Fibroblast of skin of abdomen (primary cell): ENCODE measurements around the gene DNAH3.
A peak's percentile ranks its signal among the peaks of the same experiment; 100 is the strongest.
"Not testable (repeated sequence)": the region's sequence is repeated elsewhere in the genome, so short reads cannot be mapped to it uniquely, and the experiment has no call there.

Experiments
- DNase-seq: peaks from one replicate; pipeline ENCODE4 v3.0.0-alpha.2; 2013

Gene DNAH3

GRCh38 chr16:21117567-21117966 is 33.1 kb downstream of the DNAH3 start:
- DNase-seq, result no peak

- DNase-seq, result no peak
Measured at GRCh38 chr16:21116148-21116693, 34.4 kb downstream of the DNAH3 start.

GRCh38 chr16:21115551-21115950 is 35.1 kb downstream of the DNAH3 start:
- DNase-seq, result not testable (repeated sequence)

- peak; percentile 59 for DNase-seq
Measured at GRCh38 chr16:21103941-21104860, 46.4 kb downstream of the DNAH3 start.

GRCh38 chr16:21101631-21102420 is 48.8 kb downstream of the DNAH3 start:
- DNase-seq, result peak; percentile 26

- peak; percentile 82 for DNase-seq
Measured at GRCh38 chr16:21100447-21100846, 50.2 kb downstream of the DNAH3 start.

- DNase-seq, result peak; percentile 71
Measured at GRCh38 chr16:21097151-21097550, 53.5 kb downstream of the DNAH3 start.

- DNase-seq, result not testable (repeated sequence)
Measured at GRCh38 chr16:21094719-21095118, 55.9 kb downstream of the DNAH3 start.

GRCh38 chr16:21092951-21093350 is 57.7 kb downstream of the DNAH3 start:
- no peak for DNase-seq

GRCh38 chr16:21088646-21089538 is 61.8 kb downstream of the DNAH3 start:
- peak; percentile 34 for DNase-seq

GRCh38 chr16:21088143-21088542 is 62.5 kb downstream of the DNAH3 start:
- DNase-seq, result no peak

GRCh38 chr16:21084631-21085225 is 65.9 kb downstream of the DNAH3 start:
- DNase-seq, result no peak

GRCh38 chr16:21083729-21084268 is 66.8 kb downstream of the DNAH3 start:
- peak; percentile 47 for DNase-seq

- no peak for DNase-seq
Measured at GRCh38 chr16:21081329-21081728, 69.3 kb downstream of the DNAH3 start.

GRCh38 chr16:21078563-21078962 is 72.1 kb downstream of the DNAH3 start:
- DNase-seq, result no peak

- DNase-seq, result no peak
Measured at GRCh38 chr16:21076186-21076883, 74.3 kb downstream of the DNAH3 start.

- DNase-seq, result no peak
Measured at GRCh38 chr16:21075252-21075651, 75.4 kb downstream of the DNAH3 start.

- no peak for DNase-seq
Measured at GRCh38 chr16:21072976-21073375, 77.7 kb downstream of the DNAH3 start.

GRCh38 chr16:21071741-21072140 is 78.9 kb downstream of the DNAH3 start:
- no peak for DNase-seq

GRCh38 chr16:21070564-21070963 is 80.1 kb downstream of the DNAH3 start:
- DNase-seq, result no peak

GRCh38 chr16:21069986-21070385 is 80.7 kb downstream of the DNAH3 start:
- DNase-seq, result no peak
